A549 (cell line): Measurements from ENCODE around the gene KRTAP5-5. TPM values are rescaled to one million over a fixed set of nuclear protein-coding genes. Genes with fewer than 3 reads are reported as not detected.

ENCODE experiments used
- ATAC-seq, 2 experiments: fragments of 200-7000 bp in 1 of 2; fragments of >200 bp in 1 of 2; cut with Nextera tagmentation in 1 of 2; cut with Tn5 transposase in 1 of 2; 3 replicates each; pipeline versions ENCODE4 v1.8.0 to v1.9.1; 2018 to 2020; ENCODE audit warnings: mild to moderate bottlenecking in 1 of 2, moderate library complexity in 1 of 2
- CTCF ChIA-PET: fragments of 300-600 bp; sonication (Branson Sonifier 250); formaldehyde crosslinking; extraction: SDS; loops from one replicate; lab custom pipeline; 2021; ENCODE audit warnings: antibody characterized with exemption, inconsistent platforms; lab: Yijun Ruan, JAX
- POLR2A ChIA-PET: fragments of 350-600 bp; formaldehyde crosslinking; extraction: SDS; loops from one replicate; lab custom pipeline; 2021; ENCODE audit warnings: antibody characterized with exemption, inconsistent platforms; lab: Yijun Ruan, JAX
- DNase-seq, 2 experiments: peaks; one replicate each; pipeline versions ENCODE4 v3.0.0 to v3.0.0-alpha.2; 2011 to 2016; ENCODE audit warnings: low read depth in 1 of 2, low spot score in 1 of 2
- FAIRE-seq: peaks from 2 replicates; lab custom pipeline; 2011; peaks lifted over from hg19 to GRCh38; lab: Jason Lieb, UNC
- H3K27ac ChIP-seq, 2 experiments: fragments of >200 bp; sonication (Bioruptor Twin); formaldehyde crosslinking; 3 replicates each; pipeline ENCODE4 v1.5.1; 2016 to 2017
- H3K4me1 ChIP-seq: fragments of >200 bp; sonication (Bioruptor Twin); formaldehyde crosslinking; 3 replicates; pipeline ENCODE4 v1.6.1; 2016
- H3K4me2 ChIP-seq: fragments of >200 bp; sonication (Bioruptor Twin); formaldehyde crosslinking; 3 replicates; pipeline ENCODE4 v1.6.1; 2016
- H3K4me3 ChIP-seq: fragments of >200 bp; sonication (Bioruptor Twin); formaldehyde crosslinking; 3 replicates; pipeline ENCODE4 v1.5.1; 2016
- H3K9me3 ChIP-seq: fragments of >200 bp; sonication (Bioruptor Twin); formaldehyde crosslinking; 3 replicates; pipeline ENCODE4 v1.6.1; 2016
- BHLHE40 ChIP-seq: IDR thresholded peaks from 2 replicates; pipeline ENCODE4 v1.6.1; 2012; ENCODE audit warnings: low read depth, low read length, inconsistent platforms
- CBX8 ChIP-seq: fragments of 200-600 bp; sonication (generic); IDR thresholded peaks from 2 replicates; pipeline ENCODE4 v1.6.1; 2016
- CEBPB ChIP-seq, 2 experiments: fragments of >200 bp in 1 of 2; sonication (Bioruptor Twin) in 1 of 2; formaldehyde crosslinking in 1 of 2; IDR thresholded peaks; 2 replicates each; pipeline ENCODE4 v1.6.1; 2012 to 2016
- CHD4 ChIP-seq: fragments of 200-600 bp; sonication (generic); IDR thresholded peaks from 2 replicates; pipeline ENCODE4 v1.6.1; 2016; ENCODE audit warnings: antibody characterized with exemption, mild to moderate bottlenecking, borderline replicate concordance
- EHMT2 ChIP-seq: fragments of 200-600 bp; sonication (generic); IDR thresholded peaks from 2 replicates; pipeline ENCODE4 v1.6.1; 2016; ENCODE audit warnings: antibody characterized with exemption, low read depth, mild to moderate bottlenecking, moderate library complexity
- EP300 ChIP-seq, 2 experiments: fragments of >200 bp; sonication (Bioruptor Twin); formaldehyde crosslinking; IDR thresholded peaks; 2 replicates in 1 of 2; 3 replicates in 1 of 2; pipeline ENCODE4 v1.6.1; 2016 to 2017
- FOXS1 ChIP-seq: fragments of 250-450 bp; sonication (Bioruptor Pico); IDR thresholded peaks from 2 replicates; pipeline ENCODE4 v1.5.0; 2020; ENCODE audit warnings: mild to moderate bottlenecking, moderate library complexity
- HEYL ChIP-seq: fragments of 250-450 bp; sonication (Bioruptor Pico); IDR thresholded peaks from 2 replicates; pipeline ENCODE4 v1.8.0; 2021; ENCODE audit warnings: mild to moderate bottlenecking, moderate library complexity
- HOXB13 ChIP-seq: fragments of 250-450 bp; sonication (Bioruptor Pico); IDR thresholded peaks from 2 replicates; pipeline ENCODE4 v1.5.0; 2020; ENCODE audit warnings: low read depth, mild to moderate bottlenecking, moderate library complexity
- HOXB5 ChIP-seq: fragments of 250-450 bp; sonication (Bioruptor Pico); IDR thresholded peaks from 2 replicates; pipeline ENCODE4 v1.5.0; 2020; ENCODE audit warnings: mild to moderate bottlenecking, moderate library complexity
- JUN ChIP-seq, 2 experiments: fragments of >200 bp; sonication (Bioruptor Twin); formaldehyde crosslinking; IDR thresholded peaks; 2 replicates in 1 of 2; 3 replicates in 1 of 2; pipeline ENCODE4 v1.6.1; 2016 to 2017
- NFE2L2 ChIP-seq: fragments of 150-350 bp; conservative IDR thresholded peaks from 2 replicates; pipeline ENCODE4 v1.6.1; 2014; ENCODE audit warnings: low read length
- PHF8 ChIP-seq: fragments of 200-600 bp; sonication (generic); IDR thresholded peaks from 2 replicates; pipeline ENCODE4 v1.6.1; 2016; ENCODE audit warnings: low read depth, mild to moderate bottlenecking, antibody characterized with exemption, moderate library complexity, borderline replicate concordance
- POLR2A ChIP-seq: IDR thresholded peaks from 2 replicates; pipeline ENCODE4 v1.6.1; 2012; ENCODE audit warnings: mild to moderate bottlenecking, low read length
- POLR2AphosphoS2 ChIP-seq: conservative IDR thresholded peaks from 2 replicates; pipeline ENCODE4 v1.6.1; 2012; ENCODE audit warnings: low read length, improper control_type of control experiment, inconsistent platforms
- RAD21 ChIP-seq, 2 experiments: fragments of >200 bp in 1 of 2; sonication (Bioruptor Twin) in 1 of 2; formaldehyde crosslinking in 1 of 2; IDR thresholded peaks in 1 of 2; conservative IDR thresholded peaks in 1 of 2; 2 replicates in 1 of 2; 3 replicates in 1 of 2; pipeline ENCODE4 v1.6.1; 2012 to 2018; ENCODE audit warnings: inconsistent platforms in 1 of 2
- RARB ChIP-seq: fragments of 250-450 bp; sonication (Bioruptor Pico); IDR thresholded peaks from 2 replicates; pipeline ENCODE4 v1.8.0; 2021; ENCODE audit warnings: mild to moderate bottlenecking, moderate library complexity
- RCOR1 ChIP-seq: fragments of 150-350 bp; IDR thresholded peaks from 2 replicates; pipeline ENCODE4 v1.6.1; 2014; ENCODE audit warnings: antibody characterized with exemption, low read length, low read depth
- SMC3 ChIP-seq: fragments of >200 bp; sonication (Bioruptor Twin); formaldehyde crosslinking; IDR thresholded peaks from 3 replicates; pipeline ENCODE4 v1.6.1; 2018; ENCODE audit warnings: inconsistent platforms
- SREBF2 ChIP-seq: fragments of 450-650 bp; IDR thresholded peaks from 2 replicates; pipeline ENCODE4 v1.6.1; 2014; ENCODE audit warnings: mild to moderate bottlenecking, moderate library complexity
- TFCP2L1 ChIP-seq: fragments of 250-450 bp; sonication (Bioruptor Pico); IDR thresholded peaks from 2 replicates; pipeline ENCODE4 v1.5.0; 2021; ENCODE audit warnings: mild to moderate bottlenecking
- TP53 ChIP-seq: fragments of 250-450 bp; sonication (Bioruptor Pico); IDR thresholded peaks from 2 replicates; pipeline ENCODE4 v1.5.0; 2021; ENCODE audit warnings: mild to moderate bottlenecking, moderate library complexity
- ZSCAN20 ChIP-seq: fragments of 250-450 bp; sonication (Bioruptor Pico); IDR thresholded peaks from 2 replicates; pipeline ENCODE4 v1.8.0; 2022; ENCODE audit warnings: mild to moderate bottlenecking, moderate library complexity
- WGBS: methylation state at CpG from one replicate; pipeline ENCODE4 v1.1.6; 2017; ENCODE audit errors: missing lambda C conversion rate; 5-methylcytosine and 5-hydroxymethylcytosine counted together
- polyA plus RNA-seq, 4 experiments: library from polyadenylated mRNA; depleted of rRNA in 3 of 4; stranded (reverse); fragments of >200 nt; fragmentation: RNase III in 1 of 4; extraction: RNeasy Plus Mini Kit Qiagen cat#74134 plus additional on column Dnase treatment in 1 of 4; gene quantifications; 2 replicates in 3 of 4; 3 replicates in 1 of 4; pipeline ENCODE4 v1.2.3, GENCODE V29; 2011 to 2017
- TF ChIP-seq, protein P1 (sequence below): fragments of >200 bp; sonication (Bioruptor Twin); formaldehyde crosslinking; IDR thresholded peaks from 3 replicates; pipeline ENCODE4 v1.5.1; 2016
- TF ChIP-seq, protein P2 (sequence below): fragments of 250-450 bp; sonication (Bioruptor Pico); IDR thresholded peaks from 2 replicates; pipeline ENCODE4 v1.5.0; 2021; ENCODE audit warnings: mild to moderate bottlenecking, moderate library complexity, borderline replicate concordance
- TF ChIP-seq, protein P3 (sequence below): fragments of >200 bp; sonication (Bioruptor Twin); formaldehyde crosslinking; IDR thresholded peaks from 3 replicates; pipeline ENCODE4 v1.6.1; 2016
- TF ChIP-seq, protein P4 (sequence below): fragments of 450-650 bp; IDR thresholded peaks from 2 replicates; pipeline ENCODE4 v1.6.1; 2014; ENCODE audit warnings: antibody characterized with exemption

KRTAP5-5 gene
- polyA plus RNA-seq, 2 of the 4 experiments (the other 2 are of a cell fraction): not detected

DNA sequence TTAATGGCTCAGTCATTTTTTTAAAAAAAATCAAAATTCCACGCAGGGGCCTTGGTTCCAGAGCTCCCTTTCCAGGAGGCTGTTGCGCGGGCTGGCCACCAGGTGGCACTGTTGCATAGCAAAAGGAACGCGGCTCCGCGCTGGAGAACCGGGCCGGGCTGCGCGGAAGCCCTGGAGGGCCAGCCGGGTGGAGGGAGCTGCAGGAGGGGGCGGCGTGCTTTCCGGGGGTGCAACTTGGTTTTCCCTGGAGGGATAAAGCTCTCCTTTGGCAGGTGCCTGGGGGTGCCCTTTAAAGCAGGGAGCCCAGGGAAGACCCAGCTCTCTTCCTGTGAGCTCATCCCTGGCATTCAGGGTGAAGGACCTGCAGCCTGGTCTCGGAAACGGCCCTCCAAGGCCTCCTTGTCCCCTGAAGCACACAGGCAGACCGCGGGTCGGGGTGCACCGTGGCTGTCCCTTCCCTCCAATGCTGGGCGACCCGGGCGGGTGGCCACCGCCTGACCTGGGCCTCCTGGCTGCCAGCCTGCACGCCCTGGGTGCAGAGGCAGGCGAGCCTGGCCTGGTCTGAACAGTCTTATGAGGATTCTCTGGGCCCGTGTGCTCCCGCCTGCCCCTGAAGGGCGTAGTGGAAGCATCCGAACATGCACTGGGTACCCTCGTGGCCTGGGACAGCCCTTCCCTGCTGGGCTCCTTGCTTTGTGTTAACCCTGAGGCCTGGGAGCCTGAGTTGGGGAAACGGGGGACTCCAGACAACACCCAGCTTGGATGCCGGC is 23.4 kb downstream of the KRTAP5-5 start:
- ChIA-PET POLR2A (interaction anchor here (1.3 kb wide), 1 partner anchor 41 kb away, joined by 5 read pairs; no protein-coding TSS in a partner anchor), CTCF (interaction anchor here (0.6 to 12.2 kb wide), 105 partner anchors 10 to 878 kb away, joined by 3 to 350 read pairs (median 5); partner anchors contain the start of genes IFITM10, INS, KRTAP5-6 and SYT8)
- ATAC-seq: peak; percentile 79 to 93
- TF ChIP-seq EP300 (IDR thresholded peaks at IDR 0.05): no peak
- TF ChIP-seq SMC3: peak; percentile 90
- TF ChIP-seq HOXB5 (CRISPR knock-in tag): no peak
- no peak for TF ChIP-seq TP53 (CRISPR knock-in tag)
- no peak for TF ChIP-seq JUN (IDR thresholded peaks at IDR 0.05)
- TF ChIP-seq RAD21 (conservative IDR thresholded peaks at IDR 0.05 in 1 of 2, IDR thresholded peaks at IDR 0.05 in 1 of 2): peak; percentile 94 to 97
- TF ChIP-seq CBX8: no peak
- TF ChIP-seq, protein P1, sequence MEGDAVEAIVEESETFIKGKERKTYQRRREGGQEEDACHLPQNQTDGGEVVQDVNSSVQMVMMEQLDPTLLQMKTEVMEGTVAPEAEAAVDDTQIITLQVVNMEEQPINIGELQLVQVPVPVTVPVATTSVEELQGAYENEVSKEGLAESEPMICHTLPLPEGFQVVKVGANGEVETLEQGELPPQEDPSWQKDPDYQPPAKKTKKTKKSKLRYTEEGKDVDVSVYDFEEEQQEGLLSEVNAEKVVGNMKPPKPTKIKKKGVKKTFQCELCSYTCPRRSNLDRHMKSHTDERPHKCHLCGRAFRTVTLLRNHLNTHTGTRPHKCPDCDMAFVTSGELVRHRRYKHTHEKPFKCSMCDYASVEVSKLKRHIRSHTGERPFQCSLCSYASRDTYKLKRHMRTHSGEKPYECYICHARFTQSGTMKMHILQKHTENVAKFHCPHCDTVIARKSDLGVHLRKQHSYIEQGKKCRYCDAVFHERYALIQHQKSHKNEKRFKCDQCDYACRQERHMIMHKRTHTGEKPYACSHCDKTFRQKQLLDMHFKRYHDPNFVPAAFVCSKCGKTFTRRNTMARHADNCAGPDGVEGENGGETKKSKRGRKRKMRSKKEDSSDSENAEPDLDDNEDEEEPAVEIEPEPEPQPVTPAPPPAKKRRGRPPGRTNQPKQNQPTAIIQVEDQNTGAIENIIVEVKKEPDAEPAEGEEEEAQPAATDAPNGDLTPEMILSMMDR: peak; percentile 93
- TF ChIP-seq POLR2A: no peak
- TF ChIP-seq BHLHE40: no peak
- TF ChIP-seq HOXB13 (CRISPR knock-in tag): no peak
- no peak for TF ChIP-seq CHD4
- no peak for TF ChIP-seq ZSCAN20 (CRISPR knock-in tag)
- TF ChIP-seq CEBPB (IDR thresholded peaks at IDR 0.05): no peak
- no peak for TF ChIP-seq TFCP2L1 (CRISPR knock-in tag)
- H3K4me2 ChIP-seq: peak overlapping the region; percentile 64
- peak; percentile 51 to 89 for DNase-seq
- H3K27ac ChIP-seq: peak overlapping the region in 1 of 2 experiments; percentile 26; a peak in 2 of 6 replicates
- no peaks in the 10 kb centered on the region for H3K9me3 ChIP-seq
- WGBS: 40% methylated on average over 12 of the region's 34 CpGs
- no peak for FAIRE-seq
- no peak overlapping the region for H3K4me3 ChIP-seq
- no peaks in the 10 kb centered on the region; the same call in 2 of the 3 replicates for H3K4me1 ChIP-seq

DNA sequence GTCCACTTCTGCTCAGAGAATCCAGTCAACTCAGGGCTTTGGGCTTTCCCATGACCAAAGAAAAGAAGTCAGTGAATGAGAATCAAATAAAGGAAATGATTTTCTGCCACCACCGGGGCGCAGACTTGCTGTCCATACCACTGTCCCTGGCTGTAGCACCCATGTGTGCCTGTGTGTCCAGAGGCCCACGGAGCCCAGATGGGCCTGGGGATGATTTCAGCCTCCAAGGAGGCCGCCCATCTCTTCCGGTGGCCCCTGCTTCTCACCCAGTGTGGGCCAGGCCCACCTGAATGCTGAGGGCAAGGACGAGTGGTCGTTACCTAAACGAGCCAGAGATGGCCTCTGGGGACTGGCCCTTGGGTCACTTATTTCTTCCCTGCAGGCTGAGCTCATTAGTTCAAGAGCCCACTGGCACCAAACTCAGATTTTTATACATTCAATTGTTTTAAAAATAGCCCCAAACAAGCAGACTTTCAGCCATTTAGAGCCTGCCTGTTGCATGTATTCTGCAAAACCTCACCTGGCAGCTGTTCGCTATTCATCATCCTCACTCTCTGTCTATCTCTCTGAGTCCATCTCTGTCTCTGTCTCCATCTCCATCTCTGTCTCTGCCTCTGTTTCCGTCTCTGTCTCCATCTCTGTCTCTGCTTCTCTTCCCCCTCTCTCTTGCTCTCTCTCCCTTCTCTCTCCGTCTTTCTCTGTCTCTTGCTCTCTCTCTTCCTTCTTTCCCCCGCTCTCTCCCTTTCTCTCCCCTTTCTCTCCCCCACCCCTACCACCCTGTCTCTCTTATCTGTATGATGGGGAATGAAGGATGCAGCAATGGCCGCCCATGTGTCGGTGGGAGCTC is 24.2 kb downstream of the KRTAP5-5 start:
- POLR2A ChIA-PET: interaction anchor here (1.3 kb wide), 1 partner anchor 40 kb away, joined by 5 read pairs; no protein-coding TSS in a partner anchor
- peak; percentile 11 to 37; a peak in 4 of 6 replicates for ATAC-seq
- 84% methylated on average over 14 of the region's 14 CpGs for WGBS
- TF ChIP-seq CHD4 (no peak), SREBF2 (no peak), HEYL (CRISPR knock-in tag) (no peak), RARB (CRISPR knock-in tag) (no peak), EHMT2 (no peak), BHLHE40 (no peak), PHF8 (no peak), FOXS1 (no peak), POLR2AphosphoS2 (no peak), RCOR1 (no peak), NFE2L2 (no peak), CBX8 (no peak)
- TF ChIP-seq, protein P1: no peak
- TF ChIP-seq, protein P2, sequence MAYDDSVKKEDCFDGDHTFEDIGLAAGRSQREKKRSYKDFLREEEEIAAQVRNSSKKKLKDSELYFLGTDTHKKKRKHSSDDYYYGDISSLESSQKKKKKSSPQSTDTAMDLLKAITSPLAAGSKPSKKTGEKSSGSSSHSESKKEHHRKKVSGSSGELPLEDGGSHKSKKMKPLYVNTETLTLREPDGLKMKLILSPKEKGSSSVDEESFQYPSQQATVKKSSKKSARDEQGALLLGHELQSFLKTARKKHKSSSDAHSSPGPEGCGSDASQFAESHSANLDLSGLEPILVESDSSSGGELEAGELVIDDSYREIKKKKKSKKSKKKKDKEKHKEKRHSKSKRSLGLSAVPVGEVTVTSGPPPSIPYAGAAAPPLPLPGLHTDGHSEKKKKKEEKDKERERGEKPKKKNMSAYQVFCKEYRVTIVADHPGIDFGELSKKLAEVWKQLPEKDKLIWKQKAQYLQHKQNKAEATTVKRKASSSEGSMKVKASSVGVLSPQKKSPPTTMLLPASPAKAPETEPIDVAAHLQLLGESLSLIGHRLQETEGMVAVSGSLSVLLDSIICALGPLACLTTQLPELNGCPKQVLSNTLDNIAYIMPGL (CRISPR knock-in tag): no peak
- TF ChIP-seq, protein P3, sequence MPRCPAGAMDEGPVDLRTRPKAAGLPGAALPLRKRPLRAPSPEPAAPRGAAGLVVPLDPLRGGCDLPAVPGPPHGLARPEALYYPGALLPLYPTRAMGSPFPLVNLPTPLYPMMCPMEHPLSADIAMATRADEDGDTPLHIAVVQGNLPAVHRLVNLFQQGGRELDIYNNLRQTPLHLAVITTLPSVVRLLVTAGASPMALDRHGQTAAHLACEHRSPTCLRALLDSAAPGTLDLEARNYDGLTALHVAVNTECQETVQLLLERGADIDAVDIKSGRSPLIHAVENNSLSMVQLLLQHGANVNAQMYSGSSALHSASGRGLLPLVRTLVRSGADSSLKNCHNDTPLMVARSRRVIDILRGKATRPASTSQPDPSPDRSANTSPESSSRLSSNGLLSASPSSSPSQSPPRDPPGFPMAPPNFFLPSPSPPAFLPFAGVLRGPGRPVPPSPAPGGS: no peak
- TF ChIP-seq, protein P4, sequence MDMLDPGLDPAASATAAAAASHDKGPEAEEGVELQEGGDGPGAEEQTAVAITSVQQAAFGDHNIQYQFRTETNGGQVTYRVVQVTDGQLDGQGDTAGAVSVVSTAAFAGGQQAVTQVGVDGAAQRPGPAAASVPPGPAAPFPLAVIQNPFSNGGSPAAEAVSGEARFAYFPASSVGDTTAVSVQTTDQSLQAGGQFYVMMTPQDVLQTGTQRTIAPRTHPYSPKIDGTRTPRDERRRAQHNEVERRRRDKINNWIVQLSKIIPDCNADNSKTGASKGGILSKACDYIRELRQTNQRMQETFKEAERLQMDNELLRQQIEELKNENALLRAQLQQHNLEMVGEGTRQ: no peak

More for the DNA sequence above, 24.2 kb downstream of the KRTAP5-5 start:
- no peaks in the 10 kb centered on the region for H3K9me3 ChIP-seq
- DNase-seq (no peak), FAIRE-seq (no peak)
- no peak overlapping the region for H3K4me2 ChIP-seq
- no peak overlapping the region for H3K4me3 ChIP-seq
- H3K27ac ChIP-seq: no peak overlapping the region
- no peaks in the 10 kb centered on the region; the same call in 2 of the 3 replicates for H3K4me1 ChIP-seq
- CTCF ChIA-PET: interaction anchor here (0.6 to 12.2 kb wide), 58 partner anchors 10 to 877 kb away, joined by 3 to 350 read pairs (median 8); partner anchors contain the start of genes INS and SYT8
